Glutamatergic neuron (in vitro differentiated cells): Measurements from ENCODE around the gene FNDC3B. TPM values are rescaled to one million over a fixed set of nuclear protein-coding genes. Genes with fewer than 3 reads are reported as not detected.

ENCODE experiments used
- DNase-seq: peaks from one replicate; pipeline ENCODE4 v3.0.0; 2022
- H3K27ac Mint-ChIP-seq: one replicate; pipeline ENCODE4 v1.8.0; 2020; ENCODE audit warnings: mild to moderate bottlenecking, mixed read lengths, inconsistent platforms; ENCODE audit not compliant: unreplicated experiment
- H3K27me3 Mint-ChIP-seq: one replicate; pipeline ENCODE4 v1.8.0; 2020; ENCODE audit warnings: mild to moderate bottlenecking, moderate library complexity, mixed read lengths, inconsistent platforms; ENCODE audit not compliant: unreplicated experiment
- H3K36me3 Mint-ChIP-seq: one replicate; pipeline ENCODE4 v1.8.0; 2020; ENCODE audit warnings: mild to moderate bottlenecking, mixed read lengths, inconsistent platforms; ENCODE audit not compliant: unreplicated experiment
- H3K4me1 Mint-ChIP-seq: one replicate; pipeline ENCODE4 v1.8.0; 2020; ENCODE audit warnings: mild to moderate bottlenecking, low read depth, mixed read lengths, inconsistent platforms; ENCODE audit not compliant: unreplicated experiment
- H3K4me3 Mint-ChIP-seq: one replicate; pipeline ENCODE4 v1.8.0; 2020; ENCODE audit warnings: mild to moderate bottlenecking, mixed read lengths, inconsistent platforms; ENCODE audit not compliant: unreplicated experiment
- H3K9me3 Mint-ChIP-seq: one replicate; pipeline ENCODE4 v1.8.0; 2020; ENCODE audit warnings: mild to moderate bottlenecking, moderate library complexity, mixed read lengths, inconsistent platforms; ENCODE audit not compliant: unreplicated experiment
- CTCF ChIP-seq: fragments of 200-600 bp; sonication (generic); IDR thresholded peaks from one replicate; pipeline ENCODE4 v1.5.0; 2021; ENCODE audit not compliant: partially characterized antibody, unreplicated experiment
- total RNA-seq: library from RNA; stranded (reverse); fragmentation: NEBNext Ultra II Directional; extraction: Animal tissue kit (Norgen Biotek cat#: 25700); gene quantifications from one replicate; pipeline ENCODE4 v1.2.1, GENCODE V29; 2021; ENCODE audit not compliant: unreplicated experiment

Gene FNDC3B
- total RNA-seq, 1 donor from 2014 or later = 11.7 TPM

GRCh38 chr3:172021164-172021563 is 18.2 kb upstream of the FNDC3B start:
- no peak for DNase-seq
- no peaks in the 10 kb centered on the region for H3K36me3 Mint-ChIP-seq
- no peaks in the 10 kb centered on the region for H3K4me1 Mint-ChIP-seq
- no peak overlapping the region for H3K27ac Mint-ChIP-seq
- H3K9me3 Mint-ChIP-seq = no peaks in the 10 kb centered on the region
- no peak overlapping the region for H3K4me3 Mint-ChIP-seq
- TF ChIP-seq CTCF = no peak
- no peaks in the 10 kb centered on the region for H3K27me3 Mint-ChIP-seq

GRCh38 chr3:172021859-172022258 is 17.5 kb upstream of the FNDC3B start:
- no peak for TF ChIP-seq CTCF
- Mint-ChIP-seq H3K27ac (no peak overlapping the region), H3K9me3 (no peaks in the 10 kb centered on the region), H3K36me3 (no peaks in the 10 kb centered on the region), H3K27me3 (no peaks in the 10 kb centered on the region), H3K4me1 (no peaks in the 10 kb centered on the region), H3K4me3 (no peak overlapping the region)
- no peak for DNase-seq

- TF ChIP-seq CTCF = no peak
- no peaks in the 10 kb centered on the region for H3K4me1 Mint-ChIP-seq
- no peak for DNase-seq
- H3K27ac Mint-ChIP-seq = no peak overlapping the region
- H3K36me3 Mint-ChIP-seq = no peaks in the 10 kb centered on the region
- no peak overlapping the region for H3K4me3 Mint-ChIP-seq
- H3K27me3 Mint-ChIP-seq = no peaks in the 10 kb centered on the region
- no peaks in the 10 kb centered on the region for H3K9me3 Mint-ChIP-seq
Observed at GRCh38 chr3:172023915-172024314, 15.5 kb upstream of the FNDC3B start.

GRCh38 chr3:172024679-172025078 is 14.7 kb upstream of the FNDC3B start:
- H3K4me3 Mint-ChIP-seq = no peak overlapping the region
- no peak for TF ChIP-seq CTCF
- no peaks in the 10 kb centered on the region for H3K4me1 Mint-ChIP-seq
- H3K27me3 Mint-ChIP-seq = no peaks in the 10 kb centered on the region
- no peak for DNase-seq
- H3K9me3 Mint-ChIP-seq = no peaks in the 10 kb centered on the region
- no peaks in the 10 kb centered on the region for H3K36me3 Mint-ChIP-seq
- no peak overlapping the region for H3K27ac Mint-ChIP-seq

GRCh38 chr3:172029425-172030098 is 9.8 kb upstream of the FNDC3B start:
- H3K27me3 Mint-ChIP-seq = peaks cover 2% of the 10 kb centered on the region
- no peak for DNase-seq
- H3K4me1 Mint-ChIP-seq = no peaks in the 10 kb centered on the region
- no peak overlapping the region for H3K4me3 Mint-ChIP-seq
- TF ChIP-seq CTCF = no peak
- H3K9me3 Mint-ChIP-seq = peaks cover 1% of the 10 kb centered on the region
- H3K27ac Mint-ChIP-seq = no peak overlapping the region
- H3K36me3 Mint-ChIP-seq = no peaks in the 10 kb centered on the region
